GM18511 (cell line): Measurements from ENCODE around the gene NSD2.
"Not testable (repeated sequence)": the region's sequence is repeated elsewhere in the genome, so short reads cannot be mapped to it uniquely, and the experiment has no call there.

Experiments used
- ATAC-seq: cut with Tn5 transposase; IDR thresholded peaks from one replicate; pipeline ENCODE4 v1.9.1; 2021; ENCODE audit warnings: mild to moderate bottlenecking, moderate library complexity; ENCODE audit not compliant: unreplicated experiment

NSD2 gene

DNA sequence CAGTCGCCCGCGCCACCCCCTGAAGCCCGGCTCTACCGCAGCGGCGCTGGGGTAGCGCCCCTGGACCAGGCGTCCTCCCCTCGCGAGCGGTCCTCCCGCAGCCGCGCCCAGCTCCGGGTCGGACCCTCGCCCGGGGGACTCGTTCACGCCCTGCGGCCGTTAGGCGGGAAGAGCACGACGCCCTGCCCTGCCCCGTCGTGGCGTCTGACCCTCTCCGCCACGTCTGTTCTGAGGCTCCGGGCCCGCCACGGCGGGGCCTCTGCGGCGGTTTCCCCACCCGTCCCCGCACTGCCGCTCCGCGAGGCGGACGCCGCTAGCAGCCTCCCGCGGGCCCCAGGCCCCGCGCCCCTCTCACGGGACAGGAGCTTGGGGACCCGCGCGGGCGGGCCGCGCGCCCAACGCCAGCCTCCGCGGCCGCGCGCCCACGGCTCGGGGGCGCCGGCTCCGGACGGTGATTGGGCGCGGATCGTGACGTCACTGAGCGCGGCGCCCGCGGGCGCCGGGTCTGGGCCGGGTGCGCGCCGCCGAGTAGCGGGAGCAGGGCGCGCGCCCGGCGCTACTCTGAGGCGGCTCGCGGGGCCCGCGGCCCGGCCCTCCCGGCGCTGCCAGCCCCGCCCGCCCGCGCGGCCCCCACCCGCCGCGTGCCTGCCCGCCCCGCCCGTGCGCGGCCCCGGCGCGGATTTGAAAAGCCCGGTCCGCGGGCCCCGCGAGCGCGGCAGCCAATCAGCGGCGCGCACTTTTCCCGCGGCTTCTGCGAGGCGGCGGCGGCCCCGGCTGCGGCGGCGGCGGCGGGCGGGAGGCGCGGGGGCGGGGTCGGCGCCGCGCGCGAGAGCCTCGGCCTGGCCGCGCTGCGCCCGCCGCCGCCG, at the start of gene NSD2:
NSD2 (plus strand) TSS at position 816 of the 866 bp plus-strand sequence. CDS start 29,262 bp downstream, outside the sequence.
- ATAC-seq = peak; percentile 59

DNA sequence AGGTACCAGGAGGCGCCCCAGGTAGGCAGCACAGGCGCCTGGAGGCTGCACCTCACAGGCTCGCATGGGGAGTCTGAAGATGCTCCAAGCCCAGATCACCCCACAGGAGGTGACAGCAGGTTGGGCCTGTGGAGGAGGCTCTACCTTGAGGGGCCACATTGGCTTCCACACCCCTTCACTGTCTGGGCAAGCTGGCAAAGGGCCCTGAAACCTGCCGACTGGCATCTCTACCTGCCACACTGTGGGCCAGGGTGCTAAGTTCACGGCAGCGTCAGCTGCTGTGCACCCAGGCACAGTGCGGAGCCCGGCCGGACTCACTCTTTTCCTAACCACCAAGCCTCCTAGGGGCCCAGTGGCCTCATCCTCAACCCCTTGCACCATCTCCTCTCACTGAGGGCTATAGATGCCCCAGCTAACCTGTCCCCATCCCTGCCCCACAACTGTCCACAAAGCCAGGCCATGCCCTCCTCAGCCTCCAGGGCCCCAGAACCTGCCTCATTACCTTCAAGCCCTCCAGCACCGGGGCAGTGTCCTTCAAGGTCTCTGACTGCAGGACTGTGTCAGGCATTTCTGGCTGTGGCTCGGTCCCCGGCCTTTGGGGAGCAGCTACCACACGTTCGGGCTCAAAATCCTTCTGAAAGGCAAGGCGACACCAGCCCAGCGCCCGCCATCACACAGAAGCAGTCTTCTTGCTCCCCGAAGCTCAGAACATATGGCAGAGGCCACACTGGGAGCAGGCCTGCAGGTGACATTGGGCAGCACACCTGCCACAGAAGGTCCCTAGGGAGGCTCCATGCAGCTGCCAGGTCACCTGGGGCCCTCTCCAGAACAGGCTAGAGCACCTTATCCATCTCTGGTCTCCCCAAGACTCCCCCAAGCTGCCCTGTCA, 49.3 kb upstream of the NSD2 start:
- ATAC-seq = no peak

DNA sequence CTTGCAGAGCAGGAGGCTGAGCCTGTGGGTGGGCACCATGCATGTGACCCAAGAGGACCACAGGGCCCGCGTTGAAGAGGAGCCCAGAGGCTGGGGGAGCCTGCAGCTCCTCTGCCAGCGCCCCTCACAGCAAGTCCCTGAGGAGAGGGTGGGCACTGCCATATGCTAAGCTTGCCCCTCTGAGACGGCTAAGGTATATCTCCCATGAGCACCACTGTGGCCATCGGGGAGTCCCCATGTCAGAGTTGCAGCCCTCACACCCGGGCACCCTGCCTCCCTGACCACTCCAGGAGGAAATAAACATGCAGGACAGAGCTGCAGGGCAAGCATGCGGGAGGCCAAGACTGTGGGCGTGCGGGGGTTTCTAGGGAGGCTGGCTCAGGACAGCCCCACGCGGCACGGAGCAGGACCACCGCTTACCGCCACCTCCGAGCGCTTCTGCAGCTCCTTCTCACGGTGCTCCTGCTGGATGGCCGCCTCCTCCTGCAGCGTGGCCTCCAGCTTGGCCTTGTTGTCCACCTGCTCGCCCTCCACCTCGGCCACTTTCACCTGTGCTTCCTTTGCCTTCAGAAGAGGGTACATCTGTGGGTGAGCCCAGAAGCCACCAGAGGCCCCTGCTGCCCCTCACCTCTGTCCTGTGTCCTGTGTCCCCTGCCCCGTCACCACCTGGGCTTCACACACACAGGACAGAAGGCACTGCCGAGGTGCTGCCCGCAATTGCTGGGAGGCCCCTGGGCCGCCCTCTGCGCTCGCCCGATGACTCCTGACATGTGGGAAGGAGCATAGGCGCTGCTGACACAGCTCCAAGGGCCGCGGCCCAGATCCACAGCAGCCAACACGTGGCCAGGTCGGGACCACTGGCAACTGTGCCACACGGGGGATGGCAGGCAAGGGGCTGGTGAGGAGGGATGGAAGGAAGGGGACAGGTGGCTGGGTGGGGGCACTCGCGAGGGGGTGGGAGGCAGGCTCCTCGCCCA, 48.3 kb upstream of the NSD2 start:
- no peak for ATAC-seq

DNA sequence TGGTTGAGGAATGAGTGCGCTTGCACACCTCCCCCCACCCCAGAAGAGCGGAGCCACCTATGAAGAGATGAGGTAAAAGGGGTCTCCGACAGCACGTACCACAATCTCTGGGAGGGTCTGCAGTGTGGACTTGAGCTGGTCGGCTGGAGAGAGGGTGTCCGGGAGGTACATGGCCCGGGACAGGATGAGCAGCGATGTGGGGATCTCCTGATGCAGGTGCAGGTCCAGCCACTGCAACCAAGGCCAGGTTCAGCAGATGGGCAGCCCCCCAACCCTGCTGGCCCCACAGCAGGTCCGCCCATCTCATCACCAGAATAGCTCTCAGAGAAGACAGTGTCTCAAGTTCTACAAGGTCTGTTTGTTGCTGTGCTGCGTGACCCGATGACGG, 47.7 kb upstream of the NSD2 start:
- no peak for ATAC-seq

DNA sequence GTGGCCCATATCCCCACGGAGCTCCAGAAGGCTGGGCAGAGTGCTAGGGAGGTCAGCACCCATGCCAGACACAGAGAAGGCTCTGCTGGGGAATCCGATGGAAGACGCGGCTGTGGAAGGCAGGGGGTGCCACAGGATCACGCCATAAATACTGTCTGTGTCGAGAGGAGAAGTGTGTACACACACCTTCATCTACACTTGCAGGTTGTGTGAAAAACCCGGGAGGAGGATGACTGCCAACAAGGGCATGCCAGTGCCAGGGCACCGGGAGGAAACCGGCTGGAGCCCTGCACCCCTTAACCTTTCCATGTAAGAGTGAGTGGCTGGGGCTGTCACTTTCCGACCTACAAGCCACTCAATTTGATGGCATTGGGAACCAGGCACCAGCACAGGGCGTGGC, 46.4 kb upstream of the NSD2 start:
- no peak for ATAC-seq

DNA sequence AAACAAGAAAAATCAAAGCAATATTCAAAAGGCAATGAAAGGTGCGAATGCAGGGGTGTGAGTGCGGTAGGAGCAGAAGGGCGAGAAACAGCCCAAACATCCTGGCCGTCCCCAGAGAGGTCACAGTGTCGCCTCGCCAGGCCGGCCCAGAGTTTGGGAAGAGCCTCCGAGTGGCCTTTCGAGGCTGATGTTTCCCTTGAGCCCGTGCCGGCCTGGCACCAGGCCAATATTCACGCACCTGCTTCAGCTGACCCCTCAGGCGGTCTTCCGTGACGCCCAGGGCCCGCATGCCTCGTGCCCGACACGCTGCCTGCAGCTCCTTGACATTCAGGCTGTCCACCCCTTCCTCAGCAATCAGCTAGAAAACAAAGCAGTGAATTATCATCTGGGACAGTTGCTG, 45.9 kb upstream of the NSD2 start:
- no peak for ATAC-seq

DNA sequence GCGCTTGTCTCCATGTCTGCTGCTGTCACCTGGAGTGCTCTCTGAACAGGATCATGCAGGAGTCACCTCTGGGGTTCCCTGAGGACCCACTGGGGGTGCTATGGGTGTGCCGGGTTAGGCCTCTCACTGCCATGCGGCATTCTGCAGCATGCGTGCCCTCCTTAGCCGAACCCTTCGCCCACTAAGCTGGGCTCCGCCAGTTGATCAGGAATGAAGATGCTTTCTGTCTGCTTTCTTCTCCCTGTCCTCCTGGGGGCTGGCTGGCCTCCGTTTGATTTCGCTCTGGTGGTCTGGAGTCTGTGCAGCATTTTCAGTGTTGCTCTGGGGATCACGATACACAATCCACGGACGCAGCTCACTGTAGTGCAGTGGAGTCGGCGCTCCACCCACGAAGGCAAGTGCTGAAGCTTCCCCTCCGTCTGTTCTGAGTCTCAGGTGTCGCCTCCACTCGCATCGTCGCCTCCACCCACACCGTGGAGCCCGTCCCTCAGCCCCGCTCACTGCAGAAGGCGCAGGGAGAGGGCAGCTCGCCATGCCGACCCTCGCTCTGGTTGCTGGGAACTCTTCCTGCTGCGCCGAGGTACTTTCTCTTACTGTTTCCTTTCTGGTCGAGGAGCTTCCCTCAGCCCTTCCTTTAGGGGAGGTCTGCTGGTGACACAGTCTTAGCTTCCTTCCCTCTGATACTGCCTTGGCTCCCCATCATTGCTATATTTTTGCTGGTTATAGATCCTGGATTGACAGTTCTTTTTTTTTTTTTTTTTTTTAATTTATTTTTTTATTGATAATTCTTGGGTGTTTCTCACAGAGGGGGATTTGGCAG, 44.5 kb upstream of the NSD2 start:
- no peak for ATAC-seq

DNA sequence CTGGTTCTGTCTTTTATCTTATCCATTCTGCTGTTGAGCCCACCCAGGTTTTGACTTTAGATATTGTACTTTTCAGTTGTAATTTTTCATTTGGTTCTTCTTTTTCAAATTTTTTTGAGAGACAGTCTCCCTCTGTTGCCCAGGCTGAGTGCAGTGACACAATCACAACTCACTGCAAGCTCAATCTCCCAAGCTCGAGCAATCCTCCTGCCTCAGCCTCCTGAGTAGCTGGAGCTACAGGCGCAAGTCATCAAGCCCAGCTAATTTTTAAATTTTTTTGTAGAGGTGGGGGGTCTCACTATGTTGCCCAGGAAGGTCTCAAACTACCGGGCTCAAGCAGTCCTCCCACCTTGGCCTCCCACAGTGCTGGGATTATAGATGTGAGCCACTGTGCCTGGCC, 41.0 kb upstream of the NSD2 start:
- no peak for ATAC-seq

DNA sequence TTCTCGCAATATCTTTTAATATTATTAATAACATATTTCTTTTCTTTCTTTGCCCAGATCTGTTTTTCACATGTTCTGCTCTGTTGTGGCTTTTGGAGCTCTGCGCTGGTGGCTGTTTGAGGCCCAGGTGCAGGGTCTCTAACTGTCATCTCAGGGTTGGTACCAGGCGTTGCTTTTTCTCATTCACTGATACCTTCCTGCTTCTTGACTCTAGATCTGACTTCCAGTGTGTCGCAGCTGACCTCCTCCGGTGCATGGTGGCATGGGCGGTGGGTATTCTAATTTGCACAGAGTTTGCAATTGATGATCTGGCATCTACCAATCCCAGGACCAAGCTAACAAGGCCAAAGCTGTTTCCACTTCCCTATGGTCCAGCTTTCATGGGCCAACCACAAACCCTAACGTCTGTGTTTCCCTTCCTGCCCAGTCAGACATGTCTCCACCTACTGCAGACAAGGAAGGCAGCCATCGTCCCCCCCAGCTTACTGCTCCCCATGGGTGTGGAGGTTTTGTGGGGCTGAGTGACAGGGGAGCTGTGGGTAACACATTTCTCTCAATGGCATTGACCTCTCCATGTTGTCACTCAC, 40.5 kb upstream of the NSD2 start:
- no peak for ATAC-seq

DNA sequence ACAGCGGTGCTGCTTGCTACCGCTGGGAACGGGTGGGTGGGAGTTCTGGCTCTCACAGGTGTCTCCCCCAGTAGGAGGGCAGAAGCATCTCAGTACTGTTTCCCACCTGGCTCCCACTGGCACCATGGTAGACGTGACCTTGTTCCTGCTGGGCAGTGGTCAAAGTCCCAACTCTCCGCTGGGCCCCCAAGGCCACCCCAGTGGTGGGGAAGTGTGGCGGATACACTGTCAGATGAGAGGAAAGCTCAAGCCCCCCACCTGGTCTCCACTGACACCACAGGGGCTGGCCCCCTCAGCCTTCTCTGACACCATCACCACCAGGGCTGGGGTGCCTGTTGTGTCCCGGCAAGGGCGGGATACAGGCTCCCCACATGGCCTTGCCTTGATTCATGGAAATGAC, 39.9 kb upstream of the NSD2 start:
- ATAC-seq = no peak

DNA sequence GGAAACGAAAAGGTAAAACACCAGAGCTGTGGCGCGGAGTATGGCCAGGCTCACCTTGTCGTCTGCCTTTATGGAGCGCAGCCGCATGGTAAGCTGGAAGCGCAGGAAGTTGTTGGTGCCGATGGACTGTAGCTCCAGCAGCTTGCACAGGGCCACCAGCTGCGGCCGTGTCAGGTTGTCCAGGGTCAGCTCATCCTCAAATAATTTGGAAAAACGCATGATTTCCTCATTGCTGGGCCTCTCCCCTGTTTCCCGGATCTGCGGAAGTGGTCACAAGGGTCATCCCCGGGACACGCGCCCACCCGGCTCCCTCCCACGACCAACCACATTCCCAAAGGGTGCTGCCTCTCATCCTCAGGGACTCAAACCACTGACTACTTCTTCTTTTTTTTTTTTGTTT, 38.5 kb upstream of the NSD2 start:
- ATAC-seq = no peak

DNA sequence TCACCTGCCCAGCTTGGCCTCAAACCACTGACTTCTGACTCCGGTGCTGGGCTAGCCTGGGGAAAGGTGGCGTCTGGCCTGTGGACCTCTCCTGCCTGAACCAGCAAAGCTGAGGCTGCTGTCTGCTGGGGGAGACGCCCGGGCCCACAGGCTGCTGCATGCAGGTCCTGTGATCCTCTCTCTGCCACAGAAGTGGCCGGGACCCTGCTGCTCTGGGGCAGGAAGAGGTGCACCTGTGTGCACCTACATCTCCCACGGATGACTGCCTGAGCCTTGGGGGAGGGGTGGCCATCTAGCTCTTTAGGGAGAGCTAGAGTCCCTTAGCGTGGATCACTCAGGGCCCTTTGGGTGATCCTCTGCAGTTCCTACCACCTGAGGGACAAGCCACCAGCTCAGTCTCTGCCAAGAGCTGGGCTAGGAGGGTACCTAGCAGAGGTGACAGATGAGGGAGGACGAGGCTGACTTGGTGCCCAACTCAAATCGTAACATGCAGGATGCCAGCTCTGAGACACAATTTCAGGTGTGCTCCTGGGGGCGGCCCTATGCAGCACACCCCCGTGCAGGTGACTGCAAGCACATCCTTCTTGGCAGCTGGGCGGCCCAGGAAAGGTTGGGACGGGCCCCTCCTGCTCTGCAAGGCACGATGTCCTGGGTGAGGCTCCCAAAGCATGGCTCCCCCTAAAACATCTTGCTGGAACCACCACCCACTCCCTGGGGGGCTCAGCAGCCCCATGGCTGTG, 37.7 kb upstream of the NSD2 start:
- peak; percentile 15 for ATAC-seq

DNA sequence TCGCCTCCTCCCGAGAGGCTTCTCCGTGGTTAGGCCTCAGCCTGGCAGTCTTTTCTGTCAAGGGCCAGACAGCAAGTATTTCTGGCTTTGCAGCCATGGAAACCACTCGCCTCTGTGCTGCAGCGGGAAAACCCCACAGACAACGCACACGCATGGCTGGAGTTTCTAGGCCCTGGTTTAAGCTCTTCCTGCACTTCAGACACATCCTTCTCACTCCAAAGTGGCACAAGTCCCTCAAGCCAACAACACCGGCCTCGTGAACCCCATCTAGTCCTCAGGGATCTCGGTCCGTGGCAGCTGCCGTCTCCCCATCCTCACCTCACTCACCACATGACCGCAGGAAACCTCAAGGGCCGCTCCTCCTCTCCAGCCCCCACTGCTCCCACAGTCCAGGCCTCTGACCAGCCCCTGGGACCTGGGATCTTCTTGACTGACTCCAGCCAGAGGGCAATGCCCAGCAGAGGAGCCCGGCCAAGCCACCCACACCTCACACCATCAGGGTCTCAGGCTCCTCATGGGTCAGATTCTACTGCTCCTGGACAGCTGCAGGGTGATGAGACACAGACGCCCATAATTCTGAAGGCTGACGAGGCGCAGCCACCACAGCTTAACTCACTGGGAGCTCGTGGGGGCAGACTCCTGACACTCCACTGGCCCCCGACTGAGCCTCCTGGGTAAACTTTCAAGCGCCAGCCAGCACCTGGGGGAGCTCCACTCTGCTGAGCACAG, 37.0 kb upstream of the NSD2 start:
- peak; percentile 89 for ATAC-seq

DNA sequence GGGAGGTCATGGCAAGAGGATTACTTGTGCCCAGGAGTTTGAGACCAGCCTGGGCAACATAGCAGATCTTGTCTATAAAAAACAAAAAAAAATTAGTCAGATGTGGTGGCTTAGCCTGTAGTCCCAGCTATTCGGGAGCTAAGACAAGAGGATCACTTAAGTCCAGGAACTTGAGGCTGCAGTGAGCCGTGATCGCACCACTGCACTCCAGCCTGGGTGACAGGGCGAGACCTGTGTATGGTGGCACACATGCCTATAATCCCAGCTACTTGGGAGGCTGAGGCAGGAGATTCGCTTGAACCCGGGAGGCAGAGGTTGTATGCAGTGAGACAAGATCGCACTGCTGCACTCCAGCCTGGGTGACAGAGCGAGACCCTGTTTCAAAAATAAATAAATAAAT, 35.4 kb upstream of the NSD2 start:
- ATAC-seq = not testable (repeated sequence)

DNA sequence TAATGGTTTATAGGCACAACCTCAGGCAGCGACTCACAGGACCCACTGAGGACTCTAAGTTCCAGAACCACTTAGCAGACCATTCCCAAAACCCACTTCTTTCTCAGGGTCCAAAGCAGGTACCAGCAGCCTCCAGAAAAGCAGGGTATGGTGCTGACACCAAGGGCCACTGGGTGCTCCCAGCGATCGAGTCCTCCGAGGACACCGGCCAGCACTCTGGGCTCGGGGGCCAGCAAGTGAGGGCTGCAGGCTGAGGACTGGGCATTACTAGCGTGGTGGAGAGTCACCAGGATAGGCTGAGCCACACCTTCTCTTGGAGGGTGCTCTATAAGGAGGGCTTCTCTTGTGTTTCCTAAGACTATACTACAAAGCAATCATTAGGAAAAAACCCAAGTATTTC, 34.5 kb upstream of the NSD2 start:
- no peak for ATAC-seq

DNA sequence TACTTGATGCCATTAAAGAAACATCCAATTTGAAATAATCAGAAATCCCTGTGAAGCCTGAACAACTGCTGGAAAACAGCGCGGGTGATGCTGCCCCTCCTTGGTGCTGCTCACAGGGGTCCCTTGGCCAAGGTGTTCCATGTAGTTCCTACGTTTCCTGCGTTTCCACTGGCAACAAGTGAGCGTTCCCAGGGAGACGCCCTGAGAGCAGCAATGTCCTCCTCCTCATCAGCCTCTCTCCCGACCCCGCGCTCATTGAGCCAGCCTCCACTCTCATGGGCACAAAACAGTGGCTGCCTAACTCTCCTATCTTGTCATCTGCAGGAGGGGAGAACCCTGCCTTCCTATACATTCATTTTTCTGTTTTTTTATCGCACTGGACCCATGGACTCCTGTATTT, 34.1 kb upstream of the NSD2 start:
- no peak for ATAC-seq

DNA sequence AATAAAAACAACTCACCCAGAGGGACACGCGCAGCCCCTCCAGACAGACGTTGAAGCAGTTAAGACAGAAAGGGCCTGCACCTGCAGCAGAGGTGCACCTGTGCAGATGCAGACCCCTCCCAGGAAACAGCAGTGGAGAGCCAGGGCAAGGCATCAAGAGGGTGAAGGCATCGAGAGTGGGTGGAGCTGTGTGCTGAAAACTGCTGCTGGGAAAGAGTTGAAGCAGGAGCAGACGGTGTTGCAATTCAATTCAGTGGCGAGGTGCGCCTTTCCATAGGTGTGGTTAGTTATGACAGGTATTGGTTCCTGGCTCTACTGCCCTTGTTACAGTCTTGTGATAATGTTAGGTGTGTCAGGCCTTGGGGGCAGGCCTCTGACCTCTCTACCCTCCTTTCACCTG, 31.9 kb upstream of the NSD2 start:
- no peak for ATAC-seq

DNA sequence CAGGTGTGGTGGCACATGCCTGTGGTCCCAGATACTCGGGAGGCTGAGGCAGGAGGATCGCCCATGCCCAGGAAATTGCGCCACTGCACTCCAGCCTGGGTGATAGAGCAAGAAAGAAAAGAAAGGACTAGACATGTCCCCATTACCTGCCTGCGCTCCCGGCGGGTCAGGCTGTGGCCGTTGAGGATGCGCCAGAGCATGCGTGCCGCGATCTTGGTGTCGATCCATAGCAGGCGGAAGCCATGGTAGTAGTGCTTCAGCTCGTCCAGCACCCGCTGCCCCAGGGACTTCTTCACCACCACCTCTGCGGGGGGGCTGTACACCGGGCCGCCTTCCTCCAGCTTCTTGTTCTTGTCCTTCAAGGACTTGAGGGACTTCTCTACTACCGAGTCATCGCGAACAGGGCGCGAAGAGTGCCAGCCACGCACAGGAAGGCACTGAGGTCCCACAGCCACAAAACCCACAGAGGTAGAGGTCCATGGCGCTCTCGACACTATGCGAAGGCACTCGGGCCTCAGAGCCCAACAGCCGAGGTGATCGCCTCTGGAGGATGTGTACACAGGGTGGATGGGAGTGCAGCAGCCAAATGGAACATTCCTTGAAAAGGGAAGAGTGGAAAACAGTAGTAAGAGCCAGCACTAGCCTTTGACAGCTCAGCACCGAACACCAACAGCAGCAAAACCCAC, 29.8 kb upstream of the NSD2 start:
- no peak for ATAC-seq
